WTC11 (cell line): ENCODE data around the gene CCDC149. TPM values are rescaled to one million over a fixed set of nuclear protein-coding genes. Genes with fewer than 3 reads are reported as not detected.

ENCODE experiments used
- ATAC-seq: fragments of 200-7000 bp; cut with Tn5 transposase; 2 replicates; pipeline ENCODE4 v1.10.0; 2021; ENCODE audit warnings: mild to moderate bottlenecking, moderate library complexity
- CTCF ChIA-PET: fragments of 300-600 bp; sonication (Branson Sonifier 250); formaldehyde crosslinking; loops from one replicate; lab custom pipeline; 2021; ENCODE audit warnings: antibody characterized with exemption; lab: Charles Lee
- POLR2A ChIA-PET: fragments of 350-600 bp; sonication (Branson Sonifier 250); formaldehyde crosslinking; loops from one replicate; lab custom pipeline; 2021; ENCODE audit warnings: antibody characterized with exemption; lab: Charles Lee
- DNase-seq: peaks from one replicate; pipeline ENCODE4 v3.0.0; 2021; ENCODE audit warnings: low spot score
- H3K27ac Mint-ChIP-seq: 2 replicates; pipeline ENCODE4 v1.8.0; 2021; ENCODE audit warnings: mixed read lengths
- H3K27me3 Mint-ChIP-seq: 2 replicates; pipeline ENCODE4 v1.8.0; 2021; ENCODE audit warnings: low read depth, mild to moderate bottlenecking, moderate library complexity, mixed read lengths
- H3K36me3 Mint-ChIP-seq: 2 replicates; pipeline ENCODE4 v1.8.0; 2021; ENCODE audit warnings: mixed read lengths
- H3K4me1 Mint-ChIP-seq: 2 replicates; pipeline ENCODE4 v1.8.0; 2022; ENCODE audit warnings: mixed read lengths
- H3K4me3 Mint-ChIP-seq: 2 replicates; pipeline ENCODE4 v1.8.0; 2021; ENCODE audit warnings: mild to moderate bottlenecking, moderate library complexity, mixed read lengths
- H3K9me3 Mint-ChIP-seq: 2 replicates; pipeline ENCODE4 v1.8.0; 2021; ENCODE audit warnings: mixed read lengths
- ATF1 ChIP-seq: sonication (generic); formaldehyde crosslinking; IDR thresholded peaks from 2 replicates; pipeline ENCODE4 v1.8.1; 2023; ENCODE audit warnings: mild to moderate bottlenecking, moderate library complexity, missing genetic modification reagents
- CBFB ChIP-seq: sonication (generic); formaldehyde crosslinking; IDR thresholded peaks from 2 replicates; pipeline ENCODE4 v1.8.1; 2022; ENCODE audit warnings: mild to moderate bottlenecking, low read depth, missing genetic modification reagents
- CTCF ChIP-seq: fragments of 200-600 bp; IDR thresholded peaks from 2 replicates; pipeline ENCODE4 v1.8.0; 2022; ENCODE audit warnings: antibody characterized with exemption
- E2F1 ChIP-seq: sonication (generic); formaldehyde crosslinking; IDR thresholded peaks from 2 replicates; pipeline ENCODE4 v1.8.0; 2022; ENCODE audit warnings: mild to moderate bottlenecking, missing genetic modification reagents
- ESRRA ChIP-seq: sonication (generic); formaldehyde crosslinking; IDR thresholded peaks from 2 replicates; pipeline ENCODE4 v1.8.1; 2022; ENCODE audit warnings: mild to moderate bottlenecking, missing genetic modification reagents, borderline replicate concordance
- ETV6 ChIP-seq: sonication (generic); formaldehyde crosslinking; IDR thresholded peaks from 2 replicates; pipeline ENCODE4 v1.8.1; 2022; ENCODE audit warnings: mild to moderate bottlenecking, missing genetic modification reagents
- FOXJ3 ChIP-seq: sonication (generic); formaldehyde crosslinking; IDR thresholded peaks from 2 replicates; pipeline ENCODE4 v1.9.0; 2021; ENCODE audit warnings: missing genetic modification reagents, mild to moderate bottlenecking, borderline replicate concordance
- FOXP1 ChIP-seq: sonication (generic); formaldehyde crosslinking; IDR thresholded peaks from 2 replicates; pipeline ENCODE4 v1.8.0; 2022; ENCODE audit warnings: missing genetic modification reagents, mild to moderate bottlenecking, moderate library complexity, borderline replicate concordance
- FOXP4 ChIP-seq: sonication (generic); formaldehyde crosslinking; IDR thresholded peaks from 2 replicates; pipeline ENCODE4 v1.8.0; 2022; ENCODE audit warnings: mild to moderate bottlenecking, missing genetic modification reagents
- GABPB1 ChIP-seq: sonication (generic); formaldehyde crosslinking; IDR thresholded peaks from 2 replicates; pipeline ENCODE4 v1.8.1; 2023; ENCODE audit warnings: mild to moderate bottlenecking, missing genetic modification reagents
- GRHL2 ChIP-seq: fragments of 250-450 bp; sonication (Bioruptor Pico); IDR thresholded peaks from 2 replicates; pipeline ENCODE4 v1.8.0; 2022; ENCODE audit warnings: mild to moderate bottlenecking, moderate library complexity; ENCODE audit not compliant: insufficient replicate concordance, severe bottlenecking
- HMGA2 ChIP-seq: fragments of 250-450 bp; sonication (Bioruptor Pico); IDR thresholded peaks from 2 replicates; pipeline ENCODE4 v1.4.0; 2021; ENCODE audit warnings: mild to moderate bottlenecking, moderate library complexity
- JUN ChIP-seq: sonication (generic); formaldehyde crosslinking; IDR thresholded peaks from 2 replicates; pipeline ENCODE4 v1.8.0; 2023; ENCODE audit warnings: mild to moderate bottlenecking, missing genetic modification reagents
- MXD4 ChIP-seq: fragments of 250-450 bp; sonication (Bioruptor Pico); IDR thresholded peaks from 2 replicates; pipeline ENCODE4 v1.8.0; 2021; ENCODE audit warnings: mild to moderate bottlenecking, moderate library complexity, borderline replicate concordance
- MYBL2 ChIP-seq: sonication (generic); formaldehyde crosslinking; IDR thresholded peaks from 2 replicates; pipeline ENCODE4 v1.8.1; 2023; ENCODE audit warnings: mild to moderate bottlenecking, moderate library complexity, missing genetic modification reagents
- OVOL2 ChIP-seq: fragments of 250-450 bp; sonication (Bioruptor Pico); IDR thresholded peaks from 2 replicates; pipeline ENCODE4 v1.9.0; 2021; ENCODE audit warnings: mild to moderate bottlenecking, borderline replicate concordance
- PREB ChIP-seq: sonication (generic); formaldehyde crosslinking; IDR thresholded peaks from 2 replicates; pipeline ENCODE4 v1.8.1; 2022; ENCODE audit warnings: mild to moderate bottlenecking, missing genetic modification reagents, moderate library complexity, borderline replicate concordance
- RELA ChIP-seq: sonication (generic); formaldehyde crosslinking; IDR thresholded peaks from 2 replicates; pipeline ENCODE4 v1.8.1; 2022; ENCODE audit warnings: missing genetic modification reagents, mild to moderate bottlenecking, borderline replicate concordance
- SMAD3 ChIP-seq: sonication (generic); formaldehyde crosslinking; IDR thresholded peaks from 2 replicates; pipeline ENCODE4 v1.8.0; 2022; ENCODE audit warnings: missing genetic modification reagents, mild to moderate bottlenecking, borderline replicate concordance
- SOX15 ChIP-seq: fragments of 250-450 bp; sonication (Bioruptor Pico); IDR thresholded peaks from 2 replicates; pipeline ENCODE4 v1.9.0; 2021; ENCODE audit warnings: mild to moderate bottlenecking
- USF1 ChIP-seq: sonication (generic); formaldehyde crosslinking; IDR thresholded peaks from 2 replicates; pipeline ENCODE4 v1.8.0; 2022; ENCODE audit warnings: mild to moderate bottlenecking, missing genetic modification reagents
- ZBTB21 ChIP-seq: sonication (generic); formaldehyde crosslinking; IDR thresholded peaks from 2 replicates; pipeline ENCODE4 v1.8.1; 2023; ENCODE audit warnings: mild to moderate bottlenecking, missing genetic modification reagents, borderline replicate concordance
- ZNF138 ChIP-seq: sonication (generic); formaldehyde crosslinking; conservative IDR thresholded peaks from 2 replicates; pipeline ENCODE4 v1.8.1; 2022; ENCODE audit warnings: mild to moderate bottlenecking, moderate library complexity, missing genetic modification reagents
- ZNF219 ChIP-seq: sonication (generic); formaldehyde crosslinking; IDR thresholded peaks from 2 replicates; pipeline ENCODE4 v1.8.0; 2023; ENCODE audit warnings: missing genetic modification reagents, mild to moderate bottlenecking, borderline replicate concordance
- ZNF232 ChIP-seq: sonication (generic); formaldehyde crosslinking; IDR thresholded peaks from 2 replicates; pipeline ENCODE4 v1.8.0; 2022; ENCODE audit warnings: mild to moderate bottlenecking, missing genetic modification reagents
- ZNF396 ChIP-seq: fragments of 250-450 bp; sonication (Bioruptor Pico); IDR thresholded peaks from 2 replicates; pipeline ENCODE4 v1.8.0; 2021; ENCODE audit warnings: mild to moderate bottlenecking, moderate library complexity, borderline replicate concordance
- ZNF671 ChIP-seq: fragments of 250-450 bp; sonication (Bioruptor Pico); IDR thresholded peaks from 2 replicates; pipeline ENCODE4 v1.8.0; 2021; ENCODE audit warnings: mild to moderate bottlenecking
- total RNA-seq: library from RNA; stranded (reverse); gene quantifications from 3 replicates; pipeline ENCODE4 v1.2.3, GENCODE V29; 2021

The CCDC149 gene
- total RNA-seq, 1 experiment from 2014 or later = 3.9 TPM

- TF ChIP-seq ESRRA (CRISPR knock-in tag) (no peak), OVOL2 (no peak), ZNF232 (CRISPR knock-in tag) (no peak), HMGA2 (CRISPR knock-in tag) (no peak), SMAD3 (CRISPR knock-in tag) (no peak), ZNF396 (CRISPR knock-in tag) (no peak), PREB (no peak)
- Mint-ChIP-seq H3K9me3 (no peaks in the 10 kb centered on the region), H3K4me1 (peaks cover 29% of the 10 kb centered on the region), H3K36me3 (no peaks in the 10 kb centered on the region), H3K27me3 (no peaks in the 10 kb centered on the region; the same call in 1 of the 2 replicates), H3K4me3 (no peak overlapping the region), H3K27ac (no peak overlapping the region)
- DNase-seq = no peak
- ATAC-seq = no peak
- CTCF ChIA-PET = no interaction called here
- POLR2A ChIA-PET = no interaction called here
Observed at GRCh38 chr4:24850674-24851073, 62.2 kb downstream of the CCDC149 start.

GRCh38 chr4:24849756-24850155 lies 63.1 kb downstream of the CCDC149 start:
- ChIA-PET CTCF (interaction anchor here (1.3 to 1.7 kb wide), 2 partner anchors 17 to 361 kb away, joined by 3 to 6 read pairs; no protein-coding TSS in a partner anchor), POLR2A (no interaction called here)
- Mint-ChIP-seq H3K36me3 (no peaks in the 10 kb centered on the region), H3K9me3 (no peaks in the 10 kb centered on the region), H3K27ac (no peak overlapping the region), H3K27me3 (no peaks in the 10 kb centered on the region; the same call in 1 of the 2 replicates), H3K4me1 (peaks cover 29% of the 10 kb centered on the region), H3K4me3 (no peak overlapping the region)
- ATAC-seq (no peak), DNase-seq (no peak)
- TF ChIP-seq JUN (CRISPR knock-in tag) = no peak

- no peak for ATAC-seq
- Mint-ChIP-seq H3K4me1 (peaks cover 29% of the 10 kb centered on the region), H3K9me3 (no peaks in the 10 kb centered on the region), H3K36me3 (no peaks in the 10 kb centered on the region), H3K27ac (no peak overlapping the region), H3K4me3 (no peak overlapping the region), H3K27me3 (no peaks in the 10 kb centered on the region; the same call in 1 of the 2 replicates)
- TF ChIP-seq RELA (CRISPR knock-in tag) (no peak), FOXP1 (CRISPR knock-in tag) (no peak), USF1 (CRISPR knock-in tag) (no peak), ZNF138 (CRISPR knock-in tag) (no peak), SOX15 (no peak), ZNF671 (no peak), ZNF219 (CRISPR knock-in tag) (no peak), ATF1 (CRISPR knock-in tag) (no peak), ETV6 (CRISPR knock-in tag) (no peak), CBFB (CRISPR knock-in tag) (no peak), FOXP4 (CRISPR knock-in tag) (no peak), MXD4 (CRISPR knock-in tag) (no peak), MYBL2 (CRISPR knock-in tag) (no peak), FOXJ3 (no peak), CTCF (no peak), GRHL2 (CRISPR knock-in tag) (no peak), ZBTB21 (CRISPR knock-in tag) (no peak), GABPB1 (CRISPR knock-in tag) (no peak), E2F1 (CRISPR knock-in tag) (no peak)
- POLR2A ChIA-PET = no interaction called here
- CTCF ChIA-PET = interaction anchor here (1.3 to 1.7 kb wide), 2 partner anchors 17 to 361 kb away, joined by 3 to 6 read pairs; no protein-coding TSS in a partner anchor
- no peak for DNase-seq
Observed at GRCh38 chr4:24849351-24849750, 63.5 kb downstream of the CCDC149 start.
